ENCODE data around the gene WWP2.

The WWP2 gene

GRCh38 chr16:69859105-69859989 lies 97.2 kb downstream of the WWP2 start:
- DNase-seq (ENCODE audit: low spot score) = no peak

- DNase-seq (ENCODE audit: low spot score) = no peak
Observed at GRCh38 chr16:69860233-69861231, 98.4 kb downstream of the WWP2 start.

- no peak for DNase-seq (ENCODE audit: low spot score)
Observed at GRCh38 chr16:69861292-69862030, 99.3 kb downstream of the WWP2 start.

- DNase-seq (ENCODE audit: low spot score) = no peak
Observed at GRCh38 chr16:69863401-69864281, 101.5 kb downstream of the WWP2 start.

GRCh38 chr16:69865701-69866100 lies 103.6 kb downstream of the WWP2 start:
- DNase-seq (ENCODE audit: low spot score) = no peak

- no peak for DNase-seq (ENCODE audit: low spot score)
Observed at GRCh38 chr16:69867784-69868560, 105.8 kb downstream of the WWP2 start.

- no peak for DNase-seq (ENCODE audit: low spot score)
Observed at GRCh38 chr16:69870761-69871160, 108.6 kb downstream of the WWP2 start.

GRCh38 chr16:69871708-69872107 lies 109.6 kb downstream of the WWP2 start:
- DNase-seq (ENCODE audit: low spot score) = no peak

- DNase-seq (ENCODE audit: low spot score) = no peak
Observed at GRCh38 chr16:69872888-69873287, 110.8 kb downstream of the WWP2 start.

- no peak for DNase-seq (ENCODE audit: low spot score)
Observed at GRCh38 chr16:69873783-69874182, 111.7 kb downstream of the WWP2 start.

- DNase-seq (ENCODE audit: low spot score) = no peak
Observed at GRCh38 chr16:69874271-69874670, 112.1 kb downstream of the WWP2 start.

GRCh38 chr16:69880640-69881133 lies 118.6 kb downstream of the WWP2 start:
- no peak for DNase-seq (ENCODE audit: low spot score)

GRCh38 chr16:69881141-69881540 lies 119.0 kb downstream of the WWP2 start:
- DNase-seq (ENCODE audit: low spot score) = no peak

GRCh38 chr16:69883744-69884143 lies 121.6 kb downstream of the WWP2 start:
- DNase-seq (ENCODE audit: low spot score) = no peak

GRCh38 chr16:69885722-69886121 lies 123.6 kb downstream of the WWP2 start:
- no peak for DNase-seq (ENCODE audit: low spot score)

GRCh38 chr16:69886726-69887125 lies 124.6 kb downstream of the WWP2 start:
- no peak for DNase-seq (ENCODE audit: low spot score)

GRCh38 chr16:69888005-69888590 lies 126.0 kb downstream of the WWP2 start:
- DNase-seq (ENCODE audit: low spot score) = no peak

- DNase-seq (ENCODE audit: low spot score) = no peak
Observed at GRCh38 chr16:69889295-69889964, 127.3 kb downstream of the WWP2 start.
